ENCODE results near the gene DOCK8. TPM values are rescaled to one million over a fixed set of nuclear protein-coding genes. Genes with fewer than 3 reads are reported as not detected.

Gene DOCK8
- total RNA-seq, 2 donors from 2014 or later, result 133 to 158 TPM

DNA sequence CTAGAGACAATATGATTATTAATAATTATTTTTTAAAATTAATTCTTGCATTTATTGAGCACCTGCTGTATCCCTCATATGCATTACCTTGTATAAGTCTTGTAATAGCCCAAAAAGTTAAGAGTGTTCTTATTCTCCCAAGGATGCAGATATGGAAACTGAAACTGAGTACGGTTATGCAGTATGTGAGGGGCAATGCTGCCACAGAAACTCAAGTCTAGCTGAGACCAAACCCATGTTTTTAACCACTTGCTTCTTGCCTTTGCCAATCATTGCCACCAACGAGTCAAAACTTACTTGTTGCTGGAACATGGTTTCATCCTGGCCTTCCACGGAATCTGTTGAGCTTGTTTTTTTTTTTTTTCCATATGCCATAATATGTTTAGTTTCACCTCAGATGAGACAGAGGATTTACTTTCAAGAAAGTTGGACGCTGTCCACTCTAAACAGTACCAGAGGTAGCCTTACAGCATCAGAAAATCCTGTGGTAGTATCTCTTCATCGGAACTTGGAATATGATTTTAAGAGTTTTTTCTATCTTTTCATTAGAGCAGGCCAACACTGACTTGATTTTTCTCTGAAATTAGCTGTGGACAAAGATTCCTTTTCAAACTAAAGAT, 27.9 kb downstream of the DOCK8 start:
- Mint-ChIP-seq H3K27me3 (no peaks in the 10 kb centered on the region), H3K27ac (peak overlapping the region; percentile 67), H3K4me3 (peak overlapping the region; percentile 48), H3K36me3 (ENCODE audit: low read depth) (no peaks in the 10 kb centered on the region), H3K4me1 (peaks cover 11% of the 10 kb centered on the region), H3K9me3 (no peaks in the 10 kb centered on the region)
- peak; percentile 84 for ATAC-seq (replicated peaks)

DNA sequence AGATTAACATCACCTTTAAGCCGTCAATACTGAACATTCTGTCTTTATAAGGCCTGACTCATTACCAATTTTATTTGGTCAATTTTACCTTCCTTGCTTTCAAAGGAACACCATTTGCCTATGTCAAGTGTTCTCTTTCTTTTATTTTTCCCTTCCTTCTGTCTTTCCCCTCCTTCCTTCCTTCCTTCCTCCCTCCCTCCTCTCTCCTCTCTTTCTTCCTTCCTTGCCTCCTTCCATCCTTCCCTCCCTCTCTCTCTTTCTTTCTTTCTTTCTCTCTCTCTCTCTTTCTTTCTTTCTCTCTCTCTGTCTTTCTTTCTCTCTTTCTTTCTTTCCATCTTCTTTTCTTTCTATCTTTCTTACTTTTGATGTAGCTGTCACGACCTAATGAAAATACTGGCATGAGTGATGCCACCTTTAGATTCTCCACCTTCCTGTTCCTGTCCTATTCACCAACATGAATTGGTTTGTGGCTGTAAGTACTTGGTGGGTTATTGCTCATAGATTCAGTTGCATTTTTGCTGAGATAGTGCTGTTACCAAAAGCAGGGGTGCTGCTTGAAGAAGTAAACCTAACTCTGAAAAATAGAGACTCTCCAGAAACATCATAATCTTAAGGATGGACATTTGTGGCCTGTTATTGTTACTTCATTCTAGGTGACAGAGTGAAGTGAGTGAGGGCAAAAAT, 33.8 kb downstream of the DOCK8 start:
- Mint-ChIP-seq H3K27me3 (no peaks in the 10 kb centered on the region), H3K9me3 (no peaks in the 10 kb centered on the region), H3K27ac (peak overlapping the region; percentile 74), H3K4me1 (peaks cover 12% of the 10 kb centered on the region), H3K36me3 (ENCODE audit: low read depth) (no peaks in the 10 kb centered on the region), H3K4me3 (peak overlapping the region; percentile 55)
- ATAC-seq (replicated peaks), result peak; percentile 96

DNA sequence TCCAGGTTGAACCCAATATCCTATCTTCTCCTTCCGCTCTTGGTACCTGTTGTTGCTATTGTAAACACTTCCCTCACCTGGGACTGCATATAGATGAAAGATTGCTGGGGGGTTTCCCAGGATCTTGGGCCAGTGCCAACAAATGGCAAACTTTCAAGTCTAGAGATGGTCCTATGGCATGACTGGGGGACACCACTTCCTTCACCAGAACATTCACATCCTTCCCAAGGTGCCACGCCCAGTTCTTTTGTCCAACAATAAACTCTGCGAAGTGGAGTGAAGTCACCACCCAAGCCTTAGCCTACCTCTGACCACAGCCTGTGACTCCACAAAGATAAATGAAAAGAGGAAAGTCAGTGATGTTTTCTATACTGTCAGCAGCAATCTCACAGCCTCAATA, 34.4 kb downstream of the DOCK8 start:
- peak overlapping the region; percentile 55 for H3K4me3 Mint-ChIP-seq
- H3K4me1 Mint-ChIP-seq, result peaks cover 12% of the 10 kb centered on the region

DNA sequence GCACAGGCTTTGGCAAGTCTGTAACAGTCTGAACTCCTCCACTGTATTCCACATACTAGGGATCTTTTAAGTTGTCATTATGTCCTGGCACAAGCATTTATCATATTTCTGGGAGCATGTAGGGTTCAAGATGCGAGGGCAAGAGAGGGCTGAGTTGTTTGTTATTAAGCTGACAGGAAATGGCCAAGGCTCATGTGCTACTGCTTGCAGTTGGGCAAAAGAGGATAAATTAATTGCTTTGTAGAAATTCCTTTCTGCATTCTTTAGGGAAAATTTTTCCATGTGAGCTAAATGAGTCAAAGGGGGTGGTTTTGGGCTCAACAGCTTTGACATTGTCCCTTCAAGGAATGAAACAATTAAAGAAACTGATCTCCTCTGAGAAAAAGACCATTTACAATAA, 35.4 kb downstream of the DOCK8 start:
- H3K4me1 Mint-ChIP-seq, result peaks cover 12% of the 10 kb centered on the region
- H3K36me3 Mint-ChIP-seq (ENCODE audit: low read depth), result no peaks in the 10 kb centered on the region
- H3K27ac Mint-ChIP-seq, result no peak overlapping the region
- ATAC-seq (replicated peaks), result no peak
- no peaks in the 10 kb centered on the region for H3K9me3 Mint-ChIP-seq
- H3K4me3 Mint-ChIP-seq, result no peak overlapping the region
- no peaks in the 10 kb centered on the region for H3K27me3 Mint-ChIP-seq

More for the DNA sequence above, 34.4 kb downstream of the DOCK8 start:
- Mint-ChIP-seq H3K9me3 (no peaks in the 10 kb centered on the region), H3K27me3 (no peaks in the 10 kb centered on the region), H3K27ac (peak overlapping the region; percentile 74), H3K36me3 (ENCODE audit: low read depth) (no peaks in the 10 kb centered on the region)
- peak; percentile 79 for ATAC-seq (replicated peaks)

GRCh38 chr9:250625-251024, 36.0 kb downstream of the DOCK8 start:
- Mint-ChIP-seq H3K9me3 (no peaks in the 10 kb centered on the region), H3K27ac (no peak overlapping the region), H3K27me3 (no peaks in the 10 kb centered on the region), H3K4me3 (no peak overlapping the region), H3K4me1 (peaks cover 12% of the 10 kb centered on the region), H3K36me3 (ENCODE audit: low read depth) (no peaks in the 10 kb centered on the region)
- ATAC-seq (replicated peaks), result no peak

DNA sequence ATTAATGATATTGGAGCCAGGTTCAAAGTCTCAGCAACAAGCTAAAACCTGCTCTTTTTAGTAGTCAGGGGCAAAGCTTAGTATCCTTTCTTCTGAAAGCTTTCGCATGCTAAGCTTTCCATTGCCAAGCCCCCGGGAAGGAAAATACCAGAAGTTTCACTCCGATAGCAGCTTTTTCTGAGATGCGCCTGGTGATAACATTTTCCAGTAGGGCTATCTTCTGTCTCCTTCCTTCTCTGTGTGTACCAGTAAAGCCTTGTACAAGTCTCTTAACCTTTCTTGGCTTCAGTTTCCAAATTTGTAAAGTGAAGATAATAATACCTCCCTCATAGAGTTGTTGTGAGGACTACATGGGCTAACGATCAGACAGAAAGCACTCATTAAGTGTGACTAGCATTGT, 36.7 kb downstream of the DOCK8 start:
- Mint-ChIP-seq H3K27me3 (no peaks in the 10 kb centered on the region), H3K4me3 (no peak overlapping the region), H3K4me1 (peaks cover 12% of the 10 kb centered on the region), H3K9me3 (no peaks in the 10 kb centered on the region), H3K36me3 (ENCODE audit: low read depth) (no peaks in the 10 kb centered on the region), H3K27ac (no peak overlapping the region)
- no peak for ATAC-seq (replicated peaks)

DNA sequence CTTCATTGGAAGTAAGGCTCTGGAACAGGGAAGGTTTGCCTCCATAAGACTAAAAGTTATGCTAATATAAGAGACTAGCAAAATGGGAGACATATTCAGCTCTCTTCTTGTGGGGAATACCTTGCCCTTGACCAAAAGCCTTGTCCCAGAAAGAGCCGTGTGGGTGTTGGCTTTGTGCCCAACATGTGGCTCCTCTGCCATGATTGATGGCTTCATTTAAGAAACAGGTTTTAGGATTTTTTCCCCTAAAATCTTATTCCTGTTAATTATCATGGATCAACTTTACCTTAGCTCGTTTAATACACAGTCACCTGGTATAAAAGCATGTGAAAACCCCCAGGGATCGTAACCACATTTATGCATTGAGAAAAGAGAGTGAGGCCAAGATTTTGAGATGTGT, 38.9 kb downstream of the DOCK8 start:
- Mint-ChIP-seq H3K4me1 (peaks cover 8% of the 10 kb centered on the region), H3K27ac (no peak overlapping the region), H3K27me3 (peaks cover 3% of the 10 kb centered on the region), H3K4me3 (no peak overlapping the region), H3K9me3 (no peaks in the 10 kb centered on the region), H3K36me3 (ENCODE audit: low read depth) (no peaks in the 10 kb centered on the region)
- ATAC-seq (replicated peaks), result no peak

DNA sequence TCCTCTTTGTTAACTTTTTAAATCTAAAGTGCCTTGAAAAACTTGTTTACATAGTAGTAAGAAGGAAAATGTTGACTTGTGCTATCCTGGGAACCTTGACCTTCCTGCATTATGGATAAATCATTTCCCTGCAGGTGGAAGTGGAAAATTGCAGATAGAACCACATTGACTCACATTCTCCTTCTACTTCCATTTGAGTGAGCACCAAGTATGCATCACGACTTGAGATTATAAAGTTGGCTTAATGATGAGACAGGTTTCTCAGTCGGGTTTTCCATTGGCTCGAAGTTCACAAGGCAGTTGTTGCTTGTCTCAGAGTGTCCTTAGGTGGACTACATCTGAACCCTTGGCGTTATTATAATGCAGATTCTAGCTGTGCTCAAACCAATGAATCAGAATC, 39.9 kb downstream of the DOCK8 start:
- Mint-ChIP-seq H3K9me3 (no peaks in the 10 kb centered on the region), H3K36me3 (ENCODE audit: low read depth) (no peaks in the 10 kb centered on the region), H3K27ac (no peak overlapping the region), H3K4me1 (no peaks in the 10 kb centered on the region), H3K27me3 (peaks cover 3% of the 10 kb centered on the region), H3K4me3 (no peak overlapping the region)
- no peak for ATAC-seq (replicated peaks)

GRCh38 chr9:257957-258356, 43.3 kb downstream of the DOCK8 start:
- H3K27me3 Mint-ChIP-seq, result peaks cover 3% of the 10 kb centered on the region
- no peaks in the 10 kb centered on the region for H3K9me3 Mint-ChIP-seq
- no peaks in the 10 kb centered on the region for H3K4me1 Mint-ChIP-seq
- H3K4me3 Mint-ChIP-seq, result no peak overlapping the region
- ATAC-seq (replicated peaks), result no peak
- peak overlapping the region; percentile 54 for H3K27ac Mint-ChIP-seq
- no peaks in the 10 kb centered on the region for H3K36me3 Mint-ChIP-seq (ENCODE audit: low read depth)

DNA sequence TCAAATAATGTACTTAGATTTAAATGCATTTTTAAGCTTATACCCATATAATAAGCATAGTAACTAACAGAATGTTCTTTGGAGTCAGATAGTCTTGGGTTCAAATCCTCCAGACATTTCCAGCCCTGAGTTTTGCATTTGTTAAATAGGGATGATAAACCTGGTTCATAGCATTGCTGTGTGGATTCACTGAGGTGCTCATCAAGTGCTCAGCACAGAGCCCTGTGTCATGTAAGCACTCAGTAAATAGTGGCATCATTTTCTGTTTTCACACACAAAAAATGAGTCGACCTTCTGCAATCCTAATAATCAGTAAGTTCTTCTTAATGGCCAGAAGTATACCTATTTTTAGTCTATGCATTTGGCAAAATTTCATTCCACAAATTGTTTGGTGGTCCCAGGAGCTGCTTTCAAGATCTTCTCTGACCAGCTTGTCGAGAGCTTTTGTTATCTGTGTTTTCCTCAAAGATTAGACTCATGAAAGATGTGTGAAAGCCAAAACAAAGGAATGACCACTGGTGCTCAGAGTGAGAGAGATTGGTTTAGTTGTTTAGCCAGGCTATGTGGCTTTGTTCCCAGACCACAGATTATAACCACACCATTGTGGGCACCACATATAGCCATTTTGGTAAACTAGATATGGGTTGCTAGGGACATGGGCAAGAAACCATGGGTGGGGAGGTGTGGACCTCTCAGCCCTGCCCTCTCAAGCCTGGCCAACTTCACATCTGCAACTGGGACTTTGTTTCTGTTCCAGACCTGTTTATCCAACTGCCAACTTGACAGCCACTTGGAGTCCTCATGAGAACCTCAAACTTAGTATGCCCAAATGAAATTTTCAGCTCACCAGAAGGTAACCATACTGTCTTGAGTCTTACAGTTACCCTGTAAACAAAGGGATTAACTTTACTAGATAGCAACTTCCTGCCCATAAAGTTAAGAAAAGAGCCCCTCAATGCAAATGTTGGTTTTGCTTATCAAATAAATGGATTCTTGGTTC, 45.0 kb downstream of the DOCK8 start:
- Mint-ChIP-seq H3K27me3 (peaks cover 3% of the 10 kb centered on the region), H3K4me1 (no peaks in the 10 kb centered on the region), H3K4me3 (no peak overlapping the region), H3K9me3 (no peaks in the 10 kb centered on the region), H3K36me3 (ENCODE audit: low read depth) (no peaks in the 10 kb centered on the region), H3K27ac (no peak overlapping the region)
- no peak for ATAC-seq (replicated peaks)

GRCh38 chr9:264231-264630, 49.6 kb downstream of the DOCK8 start:
- Mint-ChIP-seq H3K36me3 (ENCODE audit: low read depth) (no peaks in the 10 kb centered on the region), H3K4me3 (no peak overlapping the region), H3K4me1 (no peaks in the 10 kb centered on the region), H3K27ac (no peak overlapping the region), H3K9me3 (no peaks in the 10 kb centered on the region), H3K27me3 (no peaks in the 10 kb centered on the region)
- no peak for ATAC-seq (replicated peaks)

DNA sequence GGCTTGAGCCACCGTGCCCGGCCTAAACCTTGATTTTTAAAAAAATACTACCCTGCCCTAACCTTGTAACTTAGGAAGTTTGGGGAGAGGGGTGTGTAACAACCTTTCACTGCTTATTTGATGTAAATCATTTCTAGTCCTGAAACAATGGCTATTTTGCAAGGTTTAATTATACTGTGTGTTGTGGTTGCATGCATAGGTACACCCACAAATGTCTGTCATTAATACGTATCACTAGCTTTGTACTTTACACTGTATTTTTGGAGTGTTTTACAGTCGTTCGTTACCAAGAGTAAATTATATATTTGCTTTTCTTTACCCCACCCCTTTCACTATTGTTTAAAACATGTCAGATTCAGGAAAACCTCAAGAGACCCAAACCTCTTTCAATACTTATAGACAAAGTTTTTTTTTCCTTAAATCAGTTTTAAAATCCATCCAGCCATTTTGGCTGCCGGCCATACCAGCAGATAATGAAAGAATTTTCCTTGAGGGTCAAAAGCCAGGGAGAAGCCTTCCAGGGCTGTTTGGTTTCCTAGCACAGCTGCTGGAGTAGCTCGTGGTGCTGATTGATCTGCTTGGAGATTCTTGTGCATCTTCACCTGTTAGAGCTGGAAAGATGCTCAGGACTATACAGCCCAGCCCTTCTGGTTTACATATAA, 50.7 kb downstream of the DOCK8 start:
- Mint-ChIP-seq H3K4me1 (no peaks in the 10 kb centered on the region), H3K4me3 (no peak overlapping the region)
- ATAC-seq (replicated peaks), result no peak

GRCh38 chr9:266228-266627, 51.6 kb downstream of the DOCK8 start:
- Mint-ChIP-seq H3K4me1 (no peaks in the 10 kb centered on the region), H3K9me3 (no peaks in the 10 kb centered on the region)

More for the DNA sequence above, 50.7 kb downstream of the DOCK8 start:
- Mint-ChIP-seq H3K27me3 (no peaks in the 10 kb centered on the region), H3K27ac (no peak overlapping the region), H3K9me3 (no peaks in the 10 kb centered on the region), H3K36me3 (ENCODE audit: low read depth) (no peaks in the 10 kb centered on the region)

DNA sequence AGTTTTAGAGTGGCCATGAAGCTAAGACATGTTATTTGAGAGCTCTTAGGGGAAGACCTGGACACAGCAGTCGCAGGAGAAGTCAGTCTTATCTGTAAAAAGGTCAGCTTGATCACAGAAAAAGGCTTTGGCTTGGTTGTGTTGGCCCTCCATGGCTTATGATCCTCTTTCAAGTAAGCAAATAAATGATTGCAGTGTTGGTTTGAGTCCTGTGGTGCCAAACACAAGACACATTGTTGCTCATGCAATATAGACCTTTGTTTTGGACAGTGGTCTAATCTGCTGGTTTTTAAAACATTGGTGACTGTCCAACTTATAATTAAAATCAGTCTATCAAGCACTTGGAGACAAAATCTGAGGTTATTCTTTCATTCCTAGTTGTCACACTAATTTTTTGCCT, 54.0 kb downstream of the DOCK8 start:
- peaks cover 6% of the 10 kb centered on the region for H3K36me3 Mint-ChIP-seq (ENCODE audit: low read depth)
- H3K27ac Mint-ChIP-seq, result no peak overlapping the region
- no peaks in the 10 kb centered on the region for H3K9me3 Mint-ChIP-seq
- no peaks in the 10 kb centered on the region for H3K27me3 Mint-ChIP-seq
- H3K4me1 Mint-ChIP-seq, result no peaks in the 10 kb centered on the region
- ATAC-seq (replicated peaks), result no peak
- H3K4me3 Mint-ChIP-seq, result no peak overlapping the region

More at GRCh38 chr9:266228-266627, 51.6 kb downstream of the DOCK8 start:
- no peak overlapping the region for H3K4me3 Mint-ChIP-seq
- no peak overlapping the region for H3K27ac Mint-ChIP-seq
- no peaks in the 10 kb centered on the region for H3K27me3 Mint-ChIP-seq
- H3K36me3 Mint-ChIP-seq (ENCODE audit: low read depth), result no peaks in the 10 kb centered on the region
- no peak for ATAC-seq (replicated peaks)
